HG02981 (cell line): Measurements from ENCODE around the gene CCDC187.
"Not testable (repeated sequence)": the region's sequence is repeated elsewhere in the genome, so short reads cannot be mapped to it uniquely, and the experiment has no call there.

Source experiments
- ATAC-seq: cut with Tn5 transposase; IDR thresholded peaks from one replicate; pipeline ENCODE4 v1.9.1; 2021; ENCODE audit warnings: mild to moderate bottlenecking, moderate library complexity; ENCODE audit not compliant: unreplicated experiment

CCDC187 gene

DNA sequence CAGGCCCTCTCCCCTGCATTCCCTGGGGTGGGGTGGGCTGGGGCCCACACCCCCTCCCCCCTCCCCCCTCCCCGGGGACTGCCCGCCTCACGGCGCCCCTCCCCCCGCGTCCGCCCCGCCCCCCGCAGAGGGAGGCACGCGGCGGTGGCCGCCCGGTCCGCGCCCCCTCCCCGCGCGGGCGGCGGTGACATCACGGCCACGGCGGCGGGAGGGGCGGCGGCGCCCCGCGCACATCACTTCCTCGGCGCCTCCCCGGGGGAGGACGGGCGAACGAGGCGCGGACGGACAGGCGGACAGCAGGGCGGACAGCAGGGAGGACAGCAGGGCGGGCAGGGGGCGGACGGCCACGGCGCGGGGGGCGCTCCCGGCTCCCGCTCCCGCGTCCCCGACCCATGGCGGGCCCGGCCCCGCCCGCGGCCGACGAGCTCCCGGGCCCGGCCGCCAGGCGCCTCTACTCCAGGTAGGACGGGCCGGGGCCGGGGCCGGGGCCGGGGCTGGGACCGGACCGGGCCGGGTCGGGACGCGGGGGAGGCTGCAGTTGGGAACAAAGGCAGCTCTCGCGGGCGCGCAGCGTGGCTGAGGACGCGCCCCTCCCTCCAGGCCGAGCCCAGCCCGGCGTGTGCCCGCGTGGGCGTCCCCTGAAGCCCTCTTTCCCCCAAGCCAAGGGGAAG is 23.5 kb upstream of the CCDC187 start, which contains the start of gene GPSM1:
GPSM1 (plus strand) TSS at position 236 of the 671 bp plus-strand sequence; CDS start at position 393, 157 bp downstream.
- no peak for ATAC-seq

DNA sequence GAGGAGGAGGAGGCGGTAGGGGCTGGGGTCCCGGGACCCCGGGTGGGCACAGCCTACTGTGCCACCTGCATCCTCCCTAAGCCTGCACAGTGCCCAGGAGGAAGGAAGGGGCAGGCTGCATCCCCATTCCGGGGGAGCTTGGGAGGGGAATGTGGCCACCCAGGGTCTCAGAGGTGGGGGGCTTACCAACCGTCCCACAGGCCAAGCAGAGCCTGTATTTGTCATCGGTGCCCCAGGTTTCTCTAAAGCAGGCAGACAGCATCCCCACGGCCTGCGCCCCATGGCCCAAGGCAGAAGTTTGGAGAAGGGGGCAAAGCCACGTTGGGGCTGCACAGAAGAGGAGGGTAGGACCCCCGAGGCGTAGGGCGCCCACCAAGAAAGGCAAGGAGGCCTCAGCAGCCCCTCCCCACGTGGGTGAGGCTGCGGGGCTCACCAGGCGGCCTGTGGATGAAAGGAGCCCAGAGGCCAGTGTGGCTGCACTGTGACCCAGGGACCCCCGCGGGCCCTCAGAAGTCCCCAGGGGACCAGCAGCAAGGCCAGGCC is 22.9 kb upstream of the CCDC187 start:
- no peak for ATAC-seq

DNA sequence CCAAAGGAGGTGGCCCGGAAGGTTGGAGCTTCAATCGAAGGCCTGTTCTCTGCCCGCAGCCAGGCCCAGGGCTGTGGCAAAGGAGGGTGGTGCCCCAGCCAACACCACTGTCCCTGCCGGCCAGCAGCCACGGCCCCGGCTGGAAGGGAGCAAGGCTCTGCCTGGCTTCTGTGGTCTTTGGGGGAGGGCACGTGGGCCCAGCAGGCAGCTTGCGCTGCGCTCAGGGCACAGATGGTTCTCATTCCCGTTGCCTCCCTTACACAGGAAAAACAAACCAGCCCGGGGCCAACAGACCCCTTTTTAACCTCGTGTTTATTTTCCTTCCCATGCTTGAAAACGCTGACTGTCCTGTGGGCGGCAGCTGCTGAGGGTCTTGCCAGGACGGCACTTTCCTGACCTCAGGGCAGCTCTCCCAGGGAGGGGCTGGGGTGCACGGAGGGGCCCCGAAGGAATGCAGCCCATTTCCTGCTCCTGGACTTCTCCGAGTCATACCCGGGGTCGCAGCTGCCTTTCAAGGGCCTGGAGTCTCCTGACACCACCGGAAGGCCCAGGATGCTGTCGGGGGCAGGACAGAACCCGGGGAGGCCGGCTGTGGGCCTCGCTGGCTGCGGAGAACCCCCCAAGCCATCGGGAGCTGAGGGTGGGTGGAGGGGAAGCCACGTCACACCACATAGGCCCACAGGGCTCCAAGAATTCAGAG is 22.3 kb upstream of the CCDC187 start:
- no peak for ATAC-seq

DNA sequence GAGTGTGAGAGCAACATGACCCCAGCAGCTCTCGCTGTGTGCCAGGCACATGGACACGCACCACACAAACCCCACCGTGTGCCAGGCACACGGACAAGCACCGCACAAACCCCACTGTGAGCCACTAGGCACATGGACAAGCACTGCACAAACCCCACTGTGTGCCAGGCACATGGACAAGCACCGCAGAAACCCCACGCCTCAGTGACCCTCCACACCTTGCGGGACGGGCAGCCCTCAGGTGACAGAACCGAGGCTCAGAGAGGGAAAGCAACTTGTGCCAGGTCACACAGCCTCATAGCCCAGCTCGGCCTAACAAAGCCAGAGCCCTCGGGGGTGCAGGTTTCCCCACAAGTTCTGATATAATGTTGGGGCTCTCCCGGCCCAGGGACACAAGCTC is 21.5 kb upstream of the CCDC187 start:
- ATAC-seq = no peak

DNA sequence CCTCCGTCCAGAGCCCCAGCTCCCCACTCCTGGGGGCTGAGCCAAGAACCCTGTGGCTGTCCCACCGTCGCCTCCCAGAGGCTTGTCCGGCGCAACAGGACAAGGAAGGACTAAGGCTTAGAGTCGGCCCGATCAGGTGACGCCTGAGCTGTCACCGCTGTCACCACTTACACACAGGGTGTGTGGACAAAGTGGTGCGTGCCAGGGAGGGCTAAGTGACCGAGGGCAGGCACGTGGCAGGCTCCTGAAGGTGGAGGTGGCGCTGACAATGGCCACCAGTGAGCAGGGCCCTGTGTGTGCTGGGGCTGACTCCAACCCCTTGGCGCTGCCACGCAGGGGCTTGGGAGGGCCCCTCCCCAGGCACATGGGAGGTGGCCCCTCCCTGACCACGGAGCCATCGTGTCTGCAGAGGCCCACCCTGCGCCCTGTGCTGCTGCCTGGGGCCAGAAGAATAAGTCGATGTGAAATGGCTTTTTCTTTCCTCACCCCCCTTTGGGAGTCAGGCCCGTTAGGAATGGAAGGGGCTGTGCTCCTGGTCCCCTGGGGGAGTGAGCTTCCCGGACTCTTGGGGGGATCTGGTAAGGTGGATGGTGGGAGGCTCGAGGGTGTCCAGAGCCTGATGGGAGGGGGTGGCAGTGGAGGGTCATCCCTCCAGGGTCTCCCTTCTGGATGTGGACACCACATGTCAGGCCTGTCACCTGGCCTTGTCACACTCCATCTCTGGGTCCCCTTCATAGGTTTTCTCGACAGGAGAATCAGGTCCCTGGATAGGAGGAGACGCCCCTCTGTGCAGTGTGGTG is 20.8 kb upstream of the CCDC187 start:
- no peak for ATAC-seq

DNA sequence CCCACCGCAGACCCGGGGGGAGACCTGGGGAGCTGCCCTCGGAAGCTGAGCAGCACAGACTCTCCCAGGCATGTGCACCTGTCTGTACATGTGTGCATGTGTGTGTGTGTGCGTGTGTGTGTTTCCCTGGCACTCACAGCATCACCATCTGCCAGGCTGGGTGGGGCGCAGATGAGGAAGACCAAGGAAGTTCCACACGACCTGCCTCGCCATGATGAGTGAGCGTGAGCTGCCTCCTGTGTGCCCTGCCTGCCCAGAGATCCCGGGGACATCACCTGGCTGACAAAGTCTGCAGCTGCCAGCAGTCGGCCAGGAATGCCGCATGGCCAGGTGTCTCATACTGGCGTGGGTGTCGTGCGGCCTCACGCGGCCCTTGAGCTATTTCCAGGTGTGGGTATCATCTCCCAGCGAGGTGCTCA is 19.5 kb upstream of the CCDC187 start:
- ATAC-seq = no peak

DNA sequence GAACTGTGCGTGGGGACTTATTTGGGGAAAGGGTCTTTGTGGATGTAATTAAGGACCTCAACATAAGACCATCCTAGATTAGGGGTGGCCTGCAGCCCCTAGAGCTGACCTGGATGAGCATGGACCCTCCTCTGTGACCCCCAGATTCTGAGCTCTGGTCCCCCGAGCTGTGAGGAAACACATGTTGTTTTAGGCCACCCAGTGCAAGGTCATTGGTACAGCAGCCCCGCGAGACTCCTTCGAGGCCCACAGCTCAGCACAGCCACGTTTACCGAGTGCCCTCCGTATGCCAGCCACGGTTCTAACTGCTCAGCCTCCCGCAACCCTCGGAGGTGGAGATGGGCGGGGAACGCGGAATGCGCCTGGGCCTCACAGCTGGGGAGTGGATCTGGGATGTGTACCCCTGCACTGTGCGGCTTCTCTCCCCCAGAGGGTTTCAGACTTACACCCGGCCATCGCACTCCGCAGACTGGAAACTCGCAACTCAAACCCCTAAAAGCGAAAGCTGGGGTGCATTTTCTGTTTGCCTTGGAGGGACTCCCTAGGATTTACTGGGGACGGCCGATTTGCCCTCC is 18.9 kb upstream of the CCDC187 start:
- ATAC-seq = no peak

DNA sequence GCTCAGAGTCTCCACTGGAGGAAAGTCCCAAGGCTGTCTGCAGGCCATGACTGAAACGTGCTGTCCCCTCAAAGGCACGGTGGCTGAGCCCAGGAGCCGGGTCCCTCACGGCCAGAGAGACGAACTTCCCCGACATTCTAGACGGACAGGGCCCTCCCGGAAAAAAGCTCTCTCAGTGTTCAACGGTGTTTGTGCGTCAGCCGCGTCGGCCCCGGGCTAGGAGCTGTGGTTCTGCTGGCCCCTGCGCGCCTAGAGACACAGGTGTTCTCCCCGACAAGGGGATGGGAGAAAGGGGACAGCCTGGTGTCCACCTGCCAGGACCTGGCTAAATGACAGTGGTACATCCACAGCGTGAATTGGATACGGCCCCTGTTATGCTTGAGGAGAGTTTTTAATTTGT is 17.7 kb upstream of the CCDC187 start:
- no peak for ATAC-seq

DNA sequence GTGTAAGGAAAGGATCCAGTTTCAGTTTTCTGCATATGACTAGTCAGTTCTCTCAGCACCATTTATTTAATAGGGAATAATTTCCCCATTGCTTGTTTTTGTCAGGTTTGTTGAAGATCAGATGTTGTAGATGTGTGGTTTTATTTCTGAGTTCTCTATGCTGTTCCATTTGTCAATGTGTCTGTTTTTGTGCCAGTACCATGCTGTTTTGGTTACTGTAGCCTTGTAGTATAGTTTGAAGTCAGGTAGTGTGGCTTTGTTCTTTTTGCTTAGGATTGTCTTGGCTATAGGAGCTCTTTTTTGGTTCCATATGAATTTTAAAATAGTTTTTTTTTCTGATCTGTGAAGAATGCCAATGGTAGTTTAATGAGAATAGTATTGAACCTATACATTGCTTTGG is 17.1 kb upstream of the CCDC187 start:
- not testable (repeated sequence) for ATAC-seq

DNA sequence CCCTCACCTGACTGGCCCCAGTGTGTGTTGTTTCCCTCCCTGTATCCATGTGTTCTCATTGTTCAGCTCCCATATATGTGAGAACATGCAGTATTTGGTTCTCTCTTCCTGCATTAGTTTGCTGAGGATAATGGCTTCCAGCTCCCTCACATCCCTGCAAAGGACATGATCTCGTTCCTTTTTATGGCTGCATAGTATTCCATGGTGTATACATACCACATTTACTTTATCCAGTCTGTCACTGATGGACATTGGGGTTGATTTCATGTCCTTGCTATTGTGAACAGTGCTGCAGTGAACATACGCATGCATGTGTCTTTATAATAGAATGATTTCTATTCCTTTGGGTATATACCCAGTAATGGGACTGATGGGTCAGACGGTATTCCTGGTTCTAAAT is 16.1 kb upstream of the CCDC187 start:
- not testable (repeated sequence) for ATAC-seq

DNA sequence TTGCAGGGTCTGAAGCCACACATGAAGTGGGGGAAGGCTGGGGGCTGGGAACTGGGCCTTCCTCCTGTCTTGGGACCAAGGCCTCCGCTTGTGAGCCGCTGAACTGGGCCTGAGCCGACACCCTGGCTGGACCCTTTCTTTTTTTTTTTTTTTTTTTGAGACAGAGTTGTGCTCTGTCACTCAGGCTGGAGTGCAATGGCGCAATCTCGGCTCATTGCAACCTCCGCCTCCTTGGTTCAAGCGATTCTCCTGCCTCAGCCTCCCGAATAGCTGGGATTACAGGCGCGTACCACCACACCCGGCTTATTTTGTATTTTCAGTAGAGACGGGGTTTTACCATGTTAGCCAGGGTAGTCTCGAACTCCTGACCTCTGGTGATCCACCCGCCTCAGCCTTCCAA is 15.3 kb upstream of the CCDC187 start:
- ATAC-seq = not testable (repeated sequence)

DNA sequence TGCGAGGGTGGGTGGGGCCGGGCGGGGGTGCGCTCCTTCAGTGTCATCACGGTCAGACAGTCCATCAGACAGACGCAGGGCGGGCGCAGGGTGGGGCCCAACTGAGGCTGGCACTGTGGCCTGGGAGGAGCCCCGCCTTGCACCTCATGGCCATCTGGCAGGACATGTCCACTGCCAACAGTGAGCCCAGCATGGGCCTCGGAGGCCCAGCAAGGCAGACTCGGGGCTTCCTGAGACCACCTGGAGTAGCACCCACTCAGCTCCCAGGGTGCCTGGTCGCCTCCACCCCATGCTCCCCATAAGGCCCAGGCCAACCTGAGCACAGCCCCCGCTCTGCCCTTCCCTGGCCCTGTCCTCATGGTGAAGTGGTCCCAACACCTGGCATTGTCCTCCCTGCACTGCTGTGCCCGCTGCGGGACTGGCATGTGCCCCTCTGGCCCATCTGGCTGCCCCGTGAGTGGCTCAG is 14.9 kb upstream of the CCDC187 start:
- ATAC-seq = no peak

DNA sequence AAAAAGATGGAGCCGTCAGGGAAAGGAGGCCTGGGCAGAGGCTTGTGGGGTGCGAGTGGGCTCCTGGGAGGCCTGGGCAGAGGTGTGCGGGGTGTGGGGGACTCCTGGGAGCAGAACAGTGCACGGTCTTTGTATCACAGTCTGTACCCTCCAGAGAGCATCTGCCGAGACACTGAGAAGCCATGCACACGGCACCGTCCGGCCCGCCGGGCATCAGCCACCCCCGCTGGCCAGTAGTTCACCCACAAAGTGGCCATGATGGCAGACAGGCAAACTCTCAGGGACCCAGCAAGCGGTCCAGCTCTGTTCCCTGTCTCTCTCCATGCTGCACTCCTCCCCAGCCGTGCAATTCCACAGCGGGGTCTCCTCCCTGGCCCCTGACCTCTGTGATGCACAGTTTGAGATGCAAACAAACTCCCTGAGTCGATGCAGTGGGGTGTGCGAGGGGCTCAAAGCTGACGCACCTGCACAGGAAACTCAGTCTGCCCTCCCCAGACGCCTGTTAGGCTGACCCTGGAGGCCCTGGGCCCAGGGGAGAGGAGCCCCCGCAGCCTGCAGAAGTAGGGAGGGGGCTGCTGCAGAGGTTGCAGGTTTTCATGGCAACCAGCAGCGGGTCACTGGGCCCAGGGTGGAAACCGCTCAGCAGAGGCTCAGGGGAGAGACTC is 14.3 kb upstream of the CCDC187 start:
- ATAC-seq = no peak

DNA sequence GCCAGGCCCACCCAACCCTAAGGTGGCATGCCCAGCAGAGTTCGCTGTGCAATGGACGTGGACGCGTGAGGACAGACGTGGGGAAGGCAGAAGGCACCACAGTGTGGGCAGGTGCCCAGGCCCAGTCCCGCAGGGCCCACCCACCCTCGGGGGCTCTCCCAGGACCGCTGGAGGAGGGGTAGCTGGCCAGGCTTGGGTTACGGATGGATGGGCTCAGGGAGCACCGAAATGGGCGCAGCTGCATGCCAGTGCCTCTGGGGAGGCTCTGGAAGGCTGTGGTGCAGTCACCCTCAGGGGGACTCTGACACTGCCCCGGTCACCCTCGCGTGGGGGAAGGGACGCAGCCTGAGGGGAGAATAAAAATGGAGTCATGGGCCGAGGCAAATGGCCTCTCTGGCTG is 13.8 kb upstream of the CCDC187 start:
- ATAC-seq = no peak

DNA sequence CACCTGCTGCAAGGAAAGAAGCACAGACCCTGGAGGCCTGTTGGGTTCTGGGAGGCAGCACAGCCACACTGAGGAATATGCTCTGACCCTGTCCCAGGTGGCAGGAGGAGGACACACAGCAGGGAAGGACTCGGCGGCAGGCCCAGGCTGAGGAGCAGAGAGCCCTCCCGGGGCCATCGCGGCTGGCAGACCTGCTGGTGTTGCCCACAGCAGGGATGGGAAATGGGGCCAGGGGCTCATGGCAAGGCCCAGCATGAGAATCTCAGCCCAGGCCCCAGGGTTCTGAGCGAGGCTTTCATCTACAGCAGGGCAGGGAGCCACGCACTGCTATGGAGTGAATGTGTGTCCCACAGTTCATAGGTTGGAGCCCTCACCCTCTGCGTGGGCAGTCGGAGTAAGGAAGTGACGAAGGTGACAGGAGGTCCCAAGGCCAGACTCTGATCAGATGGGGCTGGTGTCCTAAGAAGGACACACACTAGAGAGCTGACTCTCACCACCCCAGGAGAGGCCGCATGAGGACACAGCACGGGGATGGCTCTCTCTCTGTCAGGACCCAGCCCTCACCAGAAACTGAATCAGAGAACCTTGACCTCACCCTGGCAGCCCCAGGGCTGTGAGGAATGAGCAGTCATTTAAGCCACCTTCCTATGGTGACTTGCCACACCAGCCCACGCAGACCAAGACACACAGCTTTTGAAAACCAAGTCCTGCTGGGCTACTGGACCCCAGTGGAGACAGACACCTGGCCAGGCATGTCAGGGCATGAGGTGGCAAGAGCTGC is 13.2 kb upstream of the CCDC187 start:
- no peak for ATAC-seq

DNA sequence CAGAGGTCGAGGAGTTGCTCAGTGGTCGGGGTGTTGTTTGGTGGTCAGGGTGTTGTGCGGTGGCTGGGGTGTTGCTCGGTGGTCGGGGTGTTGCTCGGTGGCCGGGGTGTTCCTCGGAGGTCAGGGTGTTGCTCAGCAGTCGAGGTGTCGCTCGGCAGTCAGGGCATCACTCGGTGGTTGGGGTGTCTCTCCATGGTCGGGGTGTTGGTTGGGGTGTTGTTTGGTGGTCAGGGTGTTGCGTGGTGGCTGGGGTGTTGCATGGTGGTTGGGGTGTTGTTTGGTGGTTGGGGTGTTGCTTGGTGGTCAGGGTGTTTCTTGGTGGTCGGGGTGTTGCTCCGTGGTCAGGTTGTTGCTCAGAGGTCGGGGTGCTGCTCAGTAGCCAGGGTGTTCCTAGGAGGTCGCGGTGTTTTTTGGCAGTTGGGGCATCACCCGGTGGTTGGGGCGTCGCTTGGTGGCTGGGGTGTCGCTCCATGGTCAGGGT is 12.4 kb upstream of the CCDC187 start:
- no peak for ATAC-seq

DNA sequence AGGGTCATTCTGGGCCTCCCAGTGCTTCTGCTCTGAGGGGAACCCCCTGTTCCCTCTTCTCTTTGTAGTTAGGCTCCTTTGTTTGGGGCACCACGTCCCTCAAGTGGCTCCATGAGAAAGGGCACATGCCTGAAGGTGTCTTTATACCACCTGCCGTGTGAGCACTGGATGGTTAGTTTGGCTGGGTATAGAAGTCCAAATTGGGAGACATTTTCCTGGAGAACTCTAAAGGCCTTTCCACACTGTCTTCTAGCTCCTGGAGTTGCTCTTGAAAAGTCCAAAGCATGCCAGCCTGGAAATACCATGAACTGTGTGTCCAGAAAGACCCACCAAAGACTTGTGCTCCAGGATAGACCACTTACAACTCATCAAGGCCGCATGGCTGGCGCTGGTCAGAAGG is 11.1 kb upstream of the CCDC187 start:
- ATAC-seq = no peak

DNA sequence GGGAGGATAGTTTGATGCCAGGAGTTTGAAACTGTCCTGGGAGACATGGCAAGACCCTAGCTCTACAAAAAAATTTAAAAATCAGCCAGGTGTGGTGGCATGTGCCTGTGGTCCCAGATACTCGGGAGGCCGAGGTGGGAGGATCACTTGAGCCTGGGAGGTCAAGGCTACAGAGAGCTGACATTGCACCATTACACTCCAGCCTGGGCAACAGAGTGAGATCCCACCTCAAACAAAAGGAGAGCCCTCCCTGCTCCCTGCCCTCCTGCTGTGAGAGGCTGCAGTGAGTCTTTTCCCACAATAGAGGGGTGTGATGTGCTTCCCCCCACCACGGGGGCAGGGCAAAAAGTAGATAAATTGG is 10.1 kb upstream of the CCDC187 start:
- no peak for ATAC-seq
